Smooth muscle cell of the pulmonary artery (primary cell): ENCODE results near the gene TUBA3C. TPM values are rescaled to one million over a fixed set of nuclear protein-coding genes. Genes with fewer than 3 reads are reported as not detected.

Experiments used
- total RNA-seq: library from RNA; depleted of rRNA; stranded (reverse); fragments of >200 nt; gene quantifications from 2 replicates; pipeline ENCODE4 v1.2.3, GENCODE V29; 2014

TUBA3C gene
- total RNA-seq = not detected in 2 replicates

DNA sequence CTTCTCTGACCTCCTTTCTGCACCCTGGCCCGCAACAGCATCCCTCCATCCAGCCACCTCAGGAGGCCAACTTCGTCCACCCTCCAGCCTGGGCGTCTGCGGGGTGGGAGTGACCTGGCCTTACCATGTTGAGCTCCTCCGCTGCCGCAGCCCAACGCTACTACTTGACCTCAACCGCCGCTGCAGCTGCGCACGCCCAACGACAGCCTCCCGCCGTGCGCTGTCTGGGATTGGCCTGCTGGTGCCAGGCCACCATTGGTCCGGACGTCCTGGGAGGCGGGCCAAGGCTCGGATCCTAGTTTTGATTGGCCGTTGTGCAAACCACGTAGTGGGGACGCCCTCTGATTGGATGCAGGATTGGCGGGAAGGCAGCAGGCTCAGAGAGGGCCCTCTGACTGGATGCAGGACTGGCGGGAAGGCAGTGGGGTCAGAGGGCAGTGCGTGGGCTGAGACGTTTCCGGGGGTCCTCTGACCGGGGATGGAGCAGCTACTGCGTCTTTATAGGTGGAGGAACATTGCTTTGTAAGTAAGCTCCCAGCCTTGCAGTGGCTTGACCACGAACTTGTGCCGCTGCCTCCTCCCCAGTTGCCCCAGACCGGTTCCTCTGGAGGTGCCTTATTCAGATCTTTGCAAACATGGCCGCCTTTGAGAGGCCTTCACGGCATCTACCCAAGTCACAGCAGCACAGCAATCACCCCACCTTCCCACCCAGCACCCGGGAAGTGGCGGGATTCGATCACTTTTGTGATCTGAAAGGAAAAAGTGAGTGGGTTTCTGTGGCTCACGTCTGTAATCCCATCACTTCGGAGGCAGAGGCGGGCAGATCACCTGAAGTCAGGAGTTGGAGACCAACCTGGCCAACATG, at the start of gene TUBA3C:
Gene TUBA3C (minus strand): TSS at position 204 of the 865 bp plus-strand sequence. CDS start 77 bp downstream, at position 127.

